Measurements from ENCODE around the gene BBOX1. TPM values are rescaled to one million over a fixed set of nuclear protein-coding genes. Genes with fewer than 3 reads are reported as not detected.

The BBOX1 gene
- total and polyA plus RNA-seq, 2 donors (not counting 3 experiments of a cell fraction or from before 2014, with no cell fraction given), result not detected

- H3K27ac ChIP-seq (ENCODE audit: insufficient read depth, low read depth, low read length), result no peak overlapping the region
- H3K9me1 ChIP-seq (replicated peaks; ENCODE audit: control insufficient read depth, extremely low read depth, insufficient read depth, low read length), result no peaks in the 10 kb centered on the region
- H3K9me3 ChIP-seq (replicated peaks; ENCODE audit: control insufficient read depth, insufficient read depth, low read length), result peaks cover 1% of the 10 kb centered on the region
- H2AFZ ChIP-seq (ENCODE audit: low read depth, low read length), result no peak overlapping the region
- no peaks in the 10 kb centered on the region for H3K4me1 ChIP-seq (ENCODE audit: control insufficient read depth, extremely low read depth, insufficient read depth, low read length)
- FAIRE-seq (no peak), DNase-seq (ENCODE audit: low read depth, low spot score) (no peak)
- no peak overlapping the region for H3K4me3 ChIP-seq (replicated peaks in 1 of 3; ENCODE audit: insufficient read depth in 1 of 3, low read depth in 1 of 3, low read length in 3 of 3)
- H3K4me2 ChIP-seq (ENCODE audit: insufficient read depth, low read length), result no peak overlapping the region
- TF ChIP-seq CTCF (IDR thresholded peaks at IDR 0.05; ENCODE audit: extremely low read depth in 1 of 2, insufficient read depth in 1 of 2, low read depth in 1 of 2, low read length in 2 of 2) (no peak), MAX (IDR thresholded peaks at IDR 0.05; ENCODE audit: insufficient read depth, insufficient read length) (no peak), MYC (IDR thresholded peaks at IDR 0.05; ENCODE audit: low read depth, low read length) (no peak)
- POLR2A ChIA-PET, result no interaction called here
- intact Hi-C loops (cut with micrococcal nuclease), result no loop called here
- H3K27me3 ChIP-seq (ENCODE audit: control insufficient read depth in 2 of 2, insufficient read depth in 2 of 2, low read length in 2 of 2), result no peaks in the 10 kb centered on the region
- no peaks in the 10 kb centered on the region for H3K79me2 ChIP-seq (ENCODE audit: control insufficient read depth, insufficient read depth, low read length)
- no TSS peak for BruUV-seq (replicated peaks)
- CTCF ChIA-PET, result no interaction called here
- no peak overlapping the region for H3K9ac ChIP-seq (replicated peaks; ENCODE audit: extremely low read depth, insufficient read depth, low read length)
- no peaks in the 10 kb centered on the region for H4K20me1 ChIP-seq (replicated peaks; ENCODE audit: control insufficient read depth, extremely low read depth, insufficient read depth, low read length)
- dilution Hi-C loops (cut with MboI; ENCODE audit: extremely low pct_ligation_motif_present, low sequenced_read_pairs), result no loop called here
- no peaks in the 10 kb centered on the region for H3K36me3 ChIP-seq (ENCODE audit: control insufficient read depth in 2 of 2, extremely low read depth in 1 of 2, insufficient read depth in 2 of 2, low read length in 2 of 2)
Measured at GRCh38 chr11:27064086-27064485, 23.5 kb downstream of the BBOX1 start.

- H4K20me1 ChIP-seq (replicated peaks; ENCODE audit: control insufficient read depth, extremely low read depth, insufficient read depth, low read length), result no peaks in the 10 kb centered on the region
- intact Hi-C loops (cut with micrococcal nuclease), result no loop called here
- no peaks in the 10 kb centered on the region for H3K27me3 ChIP-seq (ENCODE audit: control insufficient read depth in 2 of 2, insufficient read depth in 2 of 2, low read length in 2 of 2)
- no peaks in the 10 kb centered on the region for H3K79me2 ChIP-seq (ENCODE audit: control insufficient read depth, insufficient read depth, low read length)
- no TSS peak for BruUV-seq (replicated peaks)
- no peak overlapping the region for H3K27ac ChIP-seq (ENCODE audit: insufficient read depth, low read depth, low read length)
- H3K36me3 ChIP-seq (ENCODE audit: control insufficient read depth in 2 of 2, extremely low read depth in 1 of 2, insufficient read depth in 2 of 2, low read length in 2 of 2), result no peaks in the 10 kb centered on the region
- FAIRE-seq (no peak), DNase-seq (ENCODE audit: low read depth, low spot score) (no peak)
- CTCF ChIA-PET, result no interaction called here
- no peak overlapping the region for H2AFZ ChIP-seq (ENCODE audit: low read depth, low read length)
- H3K4me1 ChIP-seq (ENCODE audit: control insufficient read depth, extremely low read depth, insufficient read depth, low read length), result no peaks in the 10 kb centered on the region
- no peak overlapping the region for H3K9ac ChIP-seq (replicated peaks; ENCODE audit: extremely low read depth, insufficient read depth, low read length)
- POLR2A ChIA-PET, result no interaction called here
- H3K9me1 ChIP-seq (replicated peaks; ENCODE audit: control insufficient read depth, extremely low read depth, insufficient read depth, low read length), result no peaks in the 10 kb centered on the region
- H3K4me2 ChIP-seq (ENCODE audit: insufficient read depth, low read length), result no peak overlapping the region
- no peaks in the 10 kb centered on the region for H3K9me3 ChIP-seq (replicated peaks; ENCODE audit: control insufficient read depth, insufficient read depth, low read length)
- no peak overlapping the region for H3K4me3 ChIP-seq (replicated peaks in 1 of 3; ENCODE audit: insufficient read depth in 1 of 3, low read depth in 1 of 3, low read length in 3 of 3)
- TF ChIP-seq GATA2 (IDR thresholded peaks at IDR 0.05; ENCODE audit: insufficient read depth, insufficient read length, low read depth, low read length) (no peak), CTCF (IDR thresholded peaks at IDR 0.05; ENCODE audit: extremely low read depth in 1 of 2, insufficient read depth in 1 of 2, low read depth in 1 of 2, low read length in 2 of 2) (no peak), POLR2A (IDR thresholded peaks at IDR 0.05; ENCODE audit: low read depth, low read length) (no peak), MAX (IDR thresholded peaks at IDR 0.05; ENCODE audit: insufficient read depth, insufficient read length) (no peak), MYC (IDR thresholded peaks at IDR 0.05; ENCODE audit: low read depth, low read length) (no peak), POLR2AphosphoS5 (IDR thresholded peaks at IDR 0.05; ENCODE audit: insufficient read depth, low read depth, low read length) (no peak), EZH2 (IDR thresholded peaks at IDR 0.05; ENCODE audit: borderline replicate concordance, low read depth, low read length, severe bottlenecking) (no peak), JUN (IDR thresholded peaks at IDR 0.05; ENCODE audit: borderline replicate concordance, insufficient read depth, insufficient read length, low read depth) (no peak), FOS (IDR thresholded peaks at IDR 0.05; ENCODE audit: borderline replicate concordance, insufficient read depth, low read length) (no peak)
- dilution Hi-C loops (cut with MboI; ENCODE audit: extremely low pct_ligation_motif_present, low sequenced_read_pairs), result no loop called here
Measured at GRCh38 chr11:27075192-27075591, 34.6 kb downstream of the BBOX1 start.
